ENCODE results near the gene FEN1.

Gene FEN1

DNA sequence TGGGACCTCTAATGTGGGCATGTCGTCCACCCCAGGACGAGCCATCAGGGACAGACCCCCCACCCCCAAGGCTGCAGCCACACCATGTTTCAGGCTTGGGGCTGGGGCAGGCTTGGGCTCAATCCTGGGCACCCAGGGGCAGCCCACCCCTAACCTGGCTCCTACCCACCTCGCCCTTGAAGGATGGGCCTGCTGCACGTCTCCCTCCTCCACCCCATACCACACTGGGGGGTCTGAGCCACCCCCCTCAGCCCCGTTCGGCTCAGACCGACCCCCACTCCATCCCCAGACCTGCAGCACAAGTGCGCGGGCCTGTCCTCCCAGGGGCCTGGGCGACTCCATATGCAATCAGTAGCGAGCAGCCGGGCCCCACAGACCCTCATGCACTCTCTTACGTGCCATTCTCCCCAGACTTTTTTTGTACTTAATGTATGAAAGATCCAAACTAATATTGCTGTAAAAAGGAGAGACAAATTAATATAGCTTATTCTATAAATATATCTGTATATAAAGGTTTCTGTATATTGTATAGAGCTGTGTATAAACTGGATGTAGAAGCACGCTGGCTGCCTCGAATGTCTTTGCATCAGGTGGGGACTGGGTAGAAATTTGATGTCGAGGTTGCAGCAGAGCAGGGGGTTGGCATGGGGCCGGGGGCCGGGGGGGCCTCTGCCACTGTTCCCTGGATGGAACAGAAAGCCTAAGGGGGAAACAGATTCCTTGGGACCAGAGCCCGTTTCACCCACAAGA is 46.1 kb upstream of the FEN1 start:
- TF ChIP-seq, protein P1, sequence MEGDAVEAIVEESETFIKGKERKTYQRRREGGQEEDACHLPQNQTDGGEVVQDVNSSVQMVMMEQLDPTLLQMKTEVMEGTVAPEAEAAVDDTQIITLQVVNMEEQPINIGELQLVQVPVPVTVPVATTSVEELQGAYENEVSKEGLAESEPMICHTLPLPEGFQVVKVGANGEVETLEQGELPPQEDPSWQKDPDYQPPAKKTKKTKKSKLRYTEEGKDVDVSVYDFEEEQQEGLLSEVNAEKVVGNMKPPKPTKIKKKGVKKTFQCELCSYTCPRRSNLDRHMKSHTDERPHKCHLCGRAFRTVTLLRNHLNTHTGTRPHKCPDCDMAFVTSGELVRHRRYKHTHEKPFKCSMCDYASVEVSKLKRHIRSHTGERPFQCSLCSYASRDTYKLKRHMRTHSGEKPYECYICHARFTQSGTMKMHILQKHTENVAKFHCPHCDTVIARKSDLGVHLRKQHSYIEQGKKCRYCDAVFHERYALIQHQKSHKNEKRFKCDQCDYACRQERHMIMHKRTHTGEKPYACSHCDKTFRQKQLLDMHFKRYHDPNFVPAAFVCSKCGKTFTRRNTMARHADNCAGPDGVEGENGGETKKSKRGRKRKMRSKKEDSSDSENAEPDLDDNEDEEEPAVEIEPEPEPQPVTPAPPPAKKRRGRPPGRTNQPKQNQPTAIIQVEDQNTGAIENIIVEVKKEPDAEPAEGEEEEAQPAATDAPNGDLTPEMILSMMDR (IDR thresholded peaks at IDR 0.05; ENCODE audit: control extremely low read depth, extremely low read depth, low read depth, missing control alignments) = no peak
- DNase-seq (ENCODE audit: extremely low spot score) = no peak
- CTCF ChIA-PET = interaction anchor here (0.7 to 6.6 kb wide), 22 partner anchors 9 to 362 kb away, joined by 3 to 91 read pairs (median 6); partner anchors contain the start of genes FEN1 and TMEM258
- POLR2A ChIA-PET = no interaction called here

- TF ChIP-seq, protein P1 (IDR thresholded peaks at IDR 0.05; ENCODE audit: control extremely low read depth, extremely low read depth, low read depth, missing control alignments) = peak; percentile 94
- CTCF ChIA-PET = interaction anchor here (0.6 to 6.6 kb wide), 36 partner anchors 8 to 392 kb away, joined by 3 to 91 read pairs (median 6); partner anchors contain the start of genes BEST1, FEN1 and TMEM258
- POLR2A ChIA-PET = no interaction called here
- DNase-seq (ENCODE audit: extremely low spot score) = peak; percentile 89
Observed at GRCh38 chr11:61747192-61747966, 45.3 kb upstream of the FEN1 start.

DNA sequence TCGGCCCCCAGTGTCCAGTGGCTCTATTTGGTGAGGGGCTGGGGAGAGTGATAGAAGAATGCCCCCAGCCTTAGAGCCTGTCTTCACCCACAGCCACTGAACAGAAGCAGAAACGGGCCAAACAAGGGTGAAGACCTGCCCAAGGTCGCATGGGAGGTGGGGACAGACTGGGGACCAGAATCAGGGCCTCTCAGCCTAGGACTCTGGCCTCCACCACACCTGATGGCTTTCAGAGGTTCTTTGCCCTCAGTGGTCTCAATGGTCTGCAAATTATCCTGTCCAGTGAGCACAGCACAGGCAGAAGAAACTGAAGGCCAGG is 44.8 kb upstream of the FEN1 start:
- TF ChIP-seq, protein P1 (IDR thresholded peaks at IDR 0.05; ENCODE audit: control extremely low read depth, extremely low read depth, low read depth, missing control alignments) = no peak
- POLR2A ChIA-PET = no interaction called here

GRCh38 chr11:61749591-61750217 is 43.0 kb upstream of the FEN1 start:
- ChIA-PET POLR2A (no interaction called here), CTCF (interaction anchor here (1.1 to 6.6 kb wide), 14 partner anchors 9 to 374 kb away, joined by 3 to 91 read pairs (median 6); partner anchors contain the start of genes FEN1, INCENP and TMEM258)
- DNase-seq (ENCODE audit: extremely low spot score) = no peak
- TF ChIP-seq, protein P1 (IDR thresholded peaks at IDR 0.05; ENCODE audit: control extremely low read depth, extremely low read depth, low read depth, missing control alignments) = no peak

More for the DNA sequence above, 44.8 kb upstream of the FEN1 start:
- CTCF ChIA-PET = interaction anchor here (0.7 to 6.6 kb wide), 28 partner anchors 8 to 391 kb away, joined by 3 to 91 read pairs (median 6); partner anchors contain the start of genes BEST1, FEN1 and TMEM258
- DNase-seq (ENCODE audit: extremely low spot score) = no peak

DNA sequence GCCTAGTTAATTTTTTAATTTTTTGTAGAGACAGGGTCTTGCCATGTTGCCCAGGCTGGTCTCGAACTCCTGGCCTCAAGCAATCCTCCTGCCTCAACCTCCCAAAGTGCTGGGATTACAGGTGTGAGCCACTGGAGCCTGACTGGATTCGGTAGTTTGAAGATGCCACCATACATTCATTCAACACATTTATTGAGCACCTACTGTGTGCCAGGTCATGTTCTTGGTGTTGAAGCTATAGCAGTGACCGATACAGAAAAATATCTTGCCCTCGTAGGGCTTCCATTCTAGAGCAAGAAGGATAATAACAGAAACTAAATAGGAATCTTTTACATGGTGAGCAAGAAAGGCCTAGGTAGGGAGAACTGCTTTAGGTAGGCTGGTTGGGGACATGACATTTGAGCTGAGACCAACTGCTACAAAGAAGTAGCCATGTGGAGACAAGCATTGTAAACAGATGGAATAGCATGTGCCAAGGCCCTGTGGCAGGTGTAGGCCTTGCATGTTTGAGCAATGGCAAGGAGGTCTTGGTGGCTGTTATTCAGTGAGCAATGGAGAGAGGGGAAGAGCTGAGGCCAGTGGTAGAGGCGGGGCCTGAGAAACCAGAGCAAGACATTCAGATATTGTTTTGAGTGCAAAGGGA is 42.0 kb upstream of the FEN1 start:
- ChIA-PET POLR2A (no interaction called here), CTCF (interaction anchor here (1.0 to 6.6 kb wide), 10 partner anchors 11 to 148 kb away, joined by 3 to 91 read pairs (median 4); partner anchors contain the start of genes FEN1 and TMEM258)
- no peak for DNase-seq (ENCODE audit: extremely low spot score)
- TF ChIP-seq, protein P1 (IDR thresholded peaks at IDR 0.05; ENCODE audit: control extremely low read depth, extremely low read depth, low read depth, missing control alignments) = no peak

Measured in GM10248 (cell line).